Cerebellar nuclear complex (tissue), 1 donor: ENCODE data around the gene TGFBR3L.
"Not testable (repeated sequence)": the region's sequence is repeated elsewhere in the genome, so short reads cannot be mapped to it uniquely, and the experiment has no call there.

Experiments used
- DNase-seq, 2 experiments: peaks; one replicate each; lab custom pipeline; 2025; lab: John Stamatoyannopoulos, UW

Gene TGFBR3L

GRCh38 chr19:7959211-7959610 lies 44.6 kb downstream of the TGFBR3L start:
- no peak for DNase-seq

GRCh38 chr19:7961082-7961481 lies 46.5 kb downstream of the TGFBR3L start:
- not testable (repeated sequence) for DNase-seq

GRCh38 chr19:7961920-7962626 lies 47.4 kb downstream of the TGFBR3L start:
- no peak for DNase-seq

- DNase-seq, result no peak
These were observed 48.1 kb downstream of the TGFBR3L start for GRCh38 chr19:7962644-7963268.

- DNase-seq, result no peak
These were observed 48.9 kb downstream of the TGFBR3L start for GRCh38 chr19:7963566-7963965.

GRCh38 chr19:7965259-7965841 lies 50.7 kb downstream of the TGFBR3L start:
- no peak for DNase-seq

- no peak for DNase-seq
These were observed 51.5 kb downstream of the TGFBR3L start for GRCh38 chr19:7965921-7966665.

GRCh38 chr19:7968008-7968795 lies 53.6 kb downstream of the TGFBR3L start:
- DNase-seq, result no peak
